OCI-LY3 (cell line): ENCODE measurements around the gene WHRN.

ENCODE experiments used
- H2AFZ ChIP-seq: fragments of 200-600, 300-600 bp; shearing (Covaris generic); 2 replicates; pipeline ENCODE4 v1.6.0; 2014; ENCODE audit warnings: antibody characterized with exemption, low read depth, low read length
- H3K27ac ChIP-seq: fragments of 200-600, 300-600 bp; sonication (generic); 2 replicates; pipeline ENCODE4 v1.5.1; 2014; ENCODE audit warnings: mild to moderate bottlenecking, low read length, moderate library complexity, mixed read lengths
- H3K27me3 ChIP-seq: fragments of 200-600, 300-600 bp; sonication (generic); 2 replicates; pipeline ENCODE4 v1.6.1; 2014; ENCODE audit warnings: low read depth, low read length, mixed read lengths
- H3K36me3 ChIP-seq: fragments of 200-600, 300-600 bp; sonication (generic); replicated peaks from 2 replicates; pipeline ENCODE3; 2014; ENCODE audit warnings: low read depth, low read length, mixed read lengths
- H3K4me1 ChIP-seq: fragments of 300-600, 200-600 bp; sonication (generic); 2 replicates; pipeline ENCODE4 v1.6.1; 2014; ENCODE audit warnings: low read length, mixed read lengths
- H3K4me2 ChIP-seq: fragments of 200-600, 300-600 bp; sonication (generic); 2 replicates; pipeline ENCODE4 v1.6.1; 2014; ENCODE audit warnings: low read length, mixed read lengths
- H3K4me3 ChIP-seq: fragments of 300-600, 200-600 bp; sonication (generic); 2 replicates; pipeline ENCODE4 v1.5.1; 2014; ENCODE audit warnings: antibody characterized with exemption, mild to moderate bottlenecking, low read length, moderate library complexity
- H3K79me2 ChIP-seq: fragments of 300-600, 200-600 bp; shearing (Covaris generic); 2 replicates; pipeline ENCODE4 v1.6.1; 2014; ENCODE audit warnings: mild to moderate bottlenecking, low read length, mixed read lengths
- H3K9ac ChIP-seq: fragments of 300-600, 200-600 bp; shearing (Covaris generic); 2 replicates; pipeline ENCODE4 v1.6.0; 2014; ENCODE audit warnings: mild to moderate bottlenecking, low read length, moderate library complexity
- H3K9me3 ChIP-seq: fragments of 200-600, 300-600 bp; shearing (Covaris generic); 2 replicates; pipeline ENCODE4 v1.6.1; 2014; ENCODE audit warnings: low read length, mixed read lengths; ENCODE audit not compliant: insufficient read depth
- H4K20me1 ChIP-seq: fragments of 200-600, 300-600 bp; sonication (generic); 2 replicates; pipeline ENCODE4 v1.6.1; 2016; ENCODE audit warnings: low read length, mixed read lengths; ENCODE audit not compliant: insufficient read depth
- CTCF ChIP-seq: fragments of 200-600, 300-600 bp; sonication (generic); IDR thresholded peaks from 2 replicates; pipeline ENCODE4 v1.5.1; 2014; ENCODE audit warnings: antibody characterized with exemption, low read length, low read depth
- EZH2phosphoT487 ChIP-seq: fragments of 200-600 bp; shearing (Covaris generic); IDR thresholded peaks from 2 replicates; pipeline ENCODE4 v1.6.1; 2018; ENCODE audit warnings: antibody characterized with exemption, mixed run types, low read depth

The WHRN gene

GRCh38 chr9:114549697-114550330 lies 44.5 kb upstream of the WHRN start:
- no peak overlapping the region for H3K27ac ChIP-seq
- peaks cover 50% of the 10 kb centered on the region for H3K27me3 ChIP-seq

GRCh38 chr9:114546851-114547250 lies 41.6 kb upstream of the WHRN start:
- no peaks in the 10 kb centered on the region for H3K4me1 ChIP-seq
- H3K9ac ChIP-seq, result no peak overlapping the region
- H3K4me2 ChIP-seq, result no peak overlapping the region
- no peaks in the 10 kb centered on the region for H3K9me3 ChIP-seq
- H2AFZ ChIP-seq, result no peak overlapping the region
- no peak overlapping the region for H3K4me3 ChIP-seq
- H3K79me2 ChIP-seq, result no peaks in the 10 kb centered on the region
- peaks cover 61% of the 10 kb centered on the region for H3K27me3 ChIP-seq
- TF ChIP-seq EZH2phosphoT487 (no peak), CTCF (no peak)
- no peaks in the 10 kb centered on the region for H4K20me1 ChIP-seq
- H3K27ac ChIP-seq, result no peak overlapping the region
- no peaks in the 10 kb centered on the region for H3K36me3 ChIP-seq

More at GRCh38 chr9:114549697-114550330, 44.5 kb upstream of the WHRN start:
- H3K4me2 ChIP-seq, result no peak overlapping the region
- no peak overlapping the region for H3K4me3 ChIP-seq
- H3K79me2 ChIP-seq, result no peaks in the 10 kb centered on the region
- TF ChIP-seq CTCF (no peak), EZH2phosphoT487 (no peak)
- H3K9me3 ChIP-seq, result no peaks in the 10 kb centered on the region
- no peaks in the 10 kb centered on the region for H3K36me3 ChIP-seq
- H2AFZ ChIP-seq, result no peak overlapping the region
- H3K4me1 ChIP-seq, result no peaks in the 10 kb centered on the region
- H3K9ac ChIP-seq, result no peak overlapping the region
- no peaks in the 10 kb centered on the region for H4K20me1 ChIP-seq

GRCh38 chr9:114545055-114545454 lies 39.8 kb upstream of the WHRN start:
- H3K27me3 ChIP-seq, result peaks cover 57% of the 10 kb centered on the region
- H3K27ac ChIP-seq, result no peak overlapping the region
- no peak for TF ChIP-seq EZH2phosphoT487
- no peak for TF ChIP-seq CTCF
- no peak overlapping the region for H3K4me2 ChIP-seq
- no peaks in the 10 kb centered on the region for H3K4me1 ChIP-seq
- H3K9ac ChIP-seq, result no peak overlapping the region
- H2AFZ ChIP-seq, result no peak overlapping the region
- no peak overlapping the region for H3K4me3 ChIP-seq
- no peaks in the 10 kb centered on the region for H3K36me3 ChIP-seq
- H3K79me2 ChIP-seq, result no peaks in the 10 kb centered on the region
- H3K9me3 ChIP-seq, result no peaks in the 10 kb centered on the region
- no peaks in the 10 kb centered on the region for H4K20me1 ChIP-seq

GRCh38 chr9:114539701-114540380 lies 34.6 kb upstream of the WHRN start:
- no peaks in the 10 kb centered on the region for H3K79me2 ChIP-seq
- peaks cover 7% of the 10 kb centered on the region; the same call in 1 of the 2 replicates for H3K4me1 ChIP-seq
- no peak overlapping the region for H3K9ac ChIP-seq
- no peak for TF ChIP-seq CTCF
- TF ChIP-seq EZH2phosphoT487, result no peak
- no peak overlapping the region for H3K4me3 ChIP-seq
- no peak overlapping the region for H2AFZ ChIP-seq
- H3K9me3 ChIP-seq, result no peaks in the 10 kb centered on the region
- H3K36me3 ChIP-seq, result no peaks in the 10 kb centered on the region
- peaks cover 32% of the 10 kb centered on the region for H3K27me3 ChIP-seq
- no peaks in the 10 kb centered on the region for H4K20me1 ChIP-seq
- H3K27ac ChIP-seq, result no peak overlapping the region
- no peak overlapping the region for H3K4me2 ChIP-seq
